Adipocyte (in vitro differentiated cells): Measurements from ENCODE around the gene PCDHGA7.
A peak's percentile ranks its signal among the peaks of the same experiment; 100 is the strongest.
"Not testable (repeated sequence)": the region's sequence is repeated elsewhere in the genome, so short reads cannot be mapped to it uniquely, and the experiment has no call there.

ENCODE experiments used
- DNase-seq: peaks from one replicate; pipeline ENCODE4 v3.0.0-alpha.2; 2015; ENCODE audit warnings: low read depth
- H3K27me3 ChIP-seq: replicated peaks from 2 replicates; pipeline ENCODE4 v1.7.0; 2013; ENCODE audit warnings: mild to moderate bottlenecking, low read length, moderate library complexity; ENCODE audit not compliant: control insufficient read depth, insufficient read depth
- H3K36me3 ChIP-seq: 2 replicates; pipeline ENCODE4 v1.7.0; 2013; ENCODE audit warnings: low read length, mild to moderate bottlenecking, moderate library complexity; ENCODE audit not compliant: control insufficient read depth, insufficient read depth, severe bottlenecking
- H3K4me1 ChIP-seq: 2 replicates; pipeline ENCODE4 v1.7.0; 2013; ENCODE audit warnings: mild to moderate bottlenecking, low read length, moderate library complexity; ENCODE audit not compliant: control insufficient read depth, insufficient read depth
- H3K4me3 ChIP-seq: 2 replicates; pipeline ENCODE4 v1.7.0; 2013; ENCODE audit warnings: mild to moderate bottlenecking, low read length, moderate library complexity
- H3K9ac ChIP-seq: 2 replicates; pipeline ENCODE4 v1.7.0; 2013; ENCODE audit warnings: mild to moderate bottlenecking, low read length, moderate library complexity
- H3K9me3 ChIP-seq: 2 replicates; pipeline ENCODE4 v1.7.0; 2013; ENCODE audit warnings: mild to moderate bottlenecking, low read length, moderate library complexity; ENCODE audit not compliant: control insufficient read depth

PCDHGA7 gene

GRCh38 chr5:141422742-141423291, 40.3 kb downstream of the PCDHGA7 start:
- Histone ChIP-seq H3K4me1 (no peaks in the 10 kb centered on the region), H3K9ac (no peak overlapping the region), H3K27me3 (no peaks in the 10 kb centered on the region), H3K9me3 (peaks cover 55% of the 10 kb centered on the region), H3K4me3 (peak overlapping the region; percentile 52), H3K36me3 (peaks cover 6% of the 10 kb centered on the region)
- no peak for DNase-seq

- Histone ChIP-seq H3K9ac (no peak overlapping the region), H3K4me1 (peaks cover 16% of the 10 kb centered on the region), H3K9me3 (peaks cover 35% of the 10 kb centered on the region), H3K27me3 (no peaks in the 10 kb centered on the region), H3K4me3 (no peak overlapping the region), H3K36me3 (peaks cover 12% of the 10 kb centered on the region)
- DNase-seq, result no peak
These were observed 45.4 kb downstream of the PCDHGA7 start for GRCh38 chr5:141427783-141428426.

- Histone ChIP-seq H3K9ac (peak within 1 kb of the TSS; percentile 83), H3K27me3 (no peaks in the 10 kb centered on the region), H3K4me1 (peaks cover 16% of the 10 kb centered on the region), H3K4me3 (peak within 1 kb of the TSS; percentile 85), H3K36me3 (peaks cover 12% of the 10 kb centered on the region), H3K9me3 (peaks cover 26% of the 10 kb centered on the region)
- DNase-seq, result peak; percentile 36
These were observed 48.0 kb downstream of the PCDHGA7 start, which contains the start of gene PCDHGA12 for GRCh38 chr5:141430332-141431113. TSS of gene PCDHGA12 (plus strand) at chr5:141430507. CDS start at chr5:141430760, 253 bp downstream.

GRCh38 chr5:141431286-141431685, 48.7 kb downstream of the PCDHGA7 start:
- peak overlapping the region; percentile 85 for H3K4me3 ChIP-seq
- peaks cover 16% of the 10 kb centered on the region for H3K4me1 ChIP-seq
- peaks cover 26% of the 10 kb centered on the region for H3K9me3 ChIP-seq
- no peaks in the 10 kb centered on the region for H3K27me3 ChIP-seq
- no peak for DNase-seq
- H3K9ac ChIP-seq, result peak overlapping the region; percentile 83
- H3K36me3 ChIP-seq, result peaks cover 12% of the 10 kb centered on the region

- not testable (repeated sequence) for DNase-seq
- H3K36me3 ChIP-seq, result peaks cover 11% of the 10 kb centered on the region
- H3K9me3 ChIP-seq, result peaks cover 19% of the 10 kb centered on the region
These were observed 49.8 kb downstream of the PCDHGA7 start for GRCh38 chr5:141432308-141432707.

GRCh38 chr5:141432726-141433125, 50.2 kb downstream of the PCDHGA7 start:
- not testable (repeated sequence) for H3K9ac ChIP-seq, H3K27me3 ChIP-seq, H3K36me3 ChIP-seq, DNase-seq
- H3K4me1 ChIP-seq, result peaks cover 16% of the 10 kb centered on the region
- H3K9me3 ChIP-seq, result peaks cover 15% of the 10 kb centered on the region
- H3K4me3 ChIP-seq, result peak overlapping the region; percentile 85

More at GRCh38 chr5:141432308-141432707, 49.8 kb downstream of the PCDHGA7 start:
- Histone ChIP-seq H3K9ac (peak overlapping the region; percentile 83), H3K4me1 (peaks cover 16% of the 10 kb centered on the region), H3K4me3 (peak overlapping the region; percentile 85)
- not testable (repeated sequence) for H3K27me3 ChIP-seq

- H3K9ac ChIP-seq, result no peak overlapping the region
- H3K36me3 ChIP-seq, result no peaks in the 10 kb centered on the region
- H3K27me3 ChIP-seq, result no peaks in the 10 kb centered on the region
- peaks cover 10% of the 10 kb centered on the region for H3K9me3 ChIP-seq
- peak; percentile 21 for DNase-seq
- H3K4me3 ChIP-seq, result peak overlapping the region; percentile 1
- H3K4me1 ChIP-seq, result peaks cover 16% of the 10 kb centered on the region
These were observed 51.5 kb downstream of the PCDHGA7 start for GRCh38 chr5:141434006-141434405.
